ENCODE results near the gene ZNF407.

DNA sequence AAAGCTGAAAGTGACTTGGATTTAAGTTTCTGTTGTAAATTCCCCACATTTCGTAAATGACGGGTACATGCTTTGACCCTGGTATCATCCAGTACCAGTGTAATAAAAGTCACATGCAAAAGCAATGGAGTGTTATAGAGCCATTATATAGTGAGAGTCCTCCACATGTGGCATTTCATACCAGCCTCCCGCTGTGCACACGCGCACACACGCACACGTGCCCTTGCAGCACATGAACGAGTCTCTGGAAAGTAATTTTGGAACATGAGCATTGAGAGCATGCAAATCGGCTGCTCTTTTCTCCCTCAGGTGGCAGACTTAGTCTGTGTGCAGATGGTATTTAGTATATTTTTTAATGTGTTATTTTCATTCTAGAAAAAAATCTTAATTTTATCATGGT, 198.1 kb downstream of the ZNF407 start:
- TF ChIP-seq, protein P1, sequence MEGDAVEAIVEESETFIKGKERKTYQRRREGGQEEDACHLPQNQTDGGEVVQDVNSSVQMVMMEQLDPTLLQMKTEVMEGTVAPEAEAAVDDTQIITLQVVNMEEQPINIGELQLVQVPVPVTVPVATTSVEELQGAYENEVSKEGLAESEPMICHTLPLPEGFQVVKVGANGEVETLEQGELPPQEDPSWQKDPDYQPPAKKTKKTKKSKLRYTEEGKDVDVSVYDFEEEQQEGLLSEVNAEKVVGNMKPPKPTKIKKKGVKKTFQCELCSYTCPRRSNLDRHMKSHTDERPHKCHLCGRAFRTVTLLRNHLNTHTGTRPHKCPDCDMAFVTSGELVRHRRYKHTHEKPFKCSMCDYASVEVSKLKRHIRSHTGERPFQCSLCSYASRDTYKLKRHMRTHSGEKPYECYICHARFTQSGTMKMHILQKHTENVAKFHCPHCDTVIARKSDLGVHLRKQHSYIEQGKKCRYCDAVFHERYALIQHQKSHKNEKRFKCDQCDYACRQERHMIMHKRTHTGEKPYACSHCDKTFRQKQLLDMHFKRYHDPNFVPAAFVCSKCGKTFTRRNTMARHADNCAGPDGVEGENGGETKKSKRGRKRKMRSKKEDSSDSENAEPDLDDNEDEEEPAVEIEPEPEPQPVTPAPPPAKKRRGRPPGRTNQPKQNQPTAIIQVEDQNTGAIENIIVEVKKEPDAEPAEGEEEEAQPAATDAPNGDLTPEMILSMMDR (IDR thresholded peaks at IDR 0.05), result no peak
- TF ChIP-seq POLR2A (IDR thresholded peaks at IDR 0.05) (no peak), EP300 (IDR thresholded peaks at IDR 0.05) (no peak)

Measured in gastroesophageal sphincter (tissue), 3 donors.